NCI-H2196 treated with DMSO at 0.1 percent for 48 hours (cell line): Measurements from ENCODE around the gene VPS35.
"Not testable (repeated sequence)": the region's sequence is repeated elsewhere in the genome, so short reads cannot be mapped to it uniquely, and the experiment has no call there.

ENCODE experiments used
- DNase-seq: peaks from one replicate; lab custom pipeline; 2025; ENCODE audit not compliant: unreplicated experiment; lab: John Stamatoyannopoulos, UW

VPS35 gene

DNA sequence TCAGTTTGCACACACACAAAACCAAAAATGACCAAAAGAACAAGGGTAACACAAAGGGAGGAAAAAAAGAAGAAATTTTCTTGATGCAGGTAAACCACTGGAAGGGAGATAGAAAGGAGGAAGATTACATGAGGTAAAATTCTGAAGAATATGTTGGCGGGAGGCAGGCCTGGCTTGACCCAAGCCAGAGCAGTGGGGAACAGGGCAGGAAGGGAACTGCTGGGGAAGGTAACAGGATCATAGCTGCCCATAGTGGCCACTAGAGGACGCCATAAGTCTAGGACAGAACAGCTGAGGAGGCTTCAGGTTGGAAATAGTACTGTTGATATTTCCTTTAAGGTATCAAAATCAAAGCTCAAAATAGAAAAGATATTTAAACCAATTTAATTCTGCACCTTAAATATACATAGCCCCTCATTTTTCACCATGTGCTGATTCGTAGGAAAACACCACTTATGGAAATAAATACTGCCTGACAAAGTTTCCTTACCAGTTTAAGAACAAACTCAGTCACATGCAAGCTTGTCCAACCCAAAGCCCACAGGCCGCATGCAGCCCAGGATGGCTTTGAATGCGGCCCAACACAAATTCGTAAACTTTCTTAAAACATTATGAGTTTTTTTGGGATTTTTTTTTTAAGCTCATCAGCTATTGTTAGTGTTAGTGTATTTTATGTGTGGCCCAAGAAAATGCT is 15.5 kb downstream of the VPS35 start:
- peak; percentile 22 for DNase-seq

GRCh38 chr16:46662123-46662522 is 26.9 kb downstream of the VPS35 start:
- no peak for DNase-seq

DNA sequence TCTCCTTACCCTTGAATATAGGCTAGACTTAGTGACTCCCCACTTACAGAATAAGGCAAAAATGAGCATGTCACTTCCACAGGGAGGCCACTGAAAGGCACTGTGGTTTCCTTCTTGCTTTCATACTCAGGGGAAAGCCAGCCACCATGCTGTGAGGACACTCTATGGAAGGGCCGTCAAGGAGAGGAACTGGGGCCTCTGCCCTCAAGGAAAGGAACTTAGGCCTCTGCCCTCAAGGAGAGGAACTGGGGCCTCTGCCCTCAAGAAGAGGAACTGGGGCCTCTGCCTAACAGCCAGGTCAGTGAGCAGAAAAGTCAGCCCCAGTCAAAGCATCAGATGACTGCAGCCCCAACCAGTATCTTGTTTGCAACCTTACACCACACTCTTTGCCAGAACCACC is 30.1 kb downstream of the VPS35 start:
- DNase-seq = no peak

- DNase-seq = no peak
These were observed 37.7 kb downstream of the VPS35 start for GRCh38 chr16:46651305-46651704.

DNA sequence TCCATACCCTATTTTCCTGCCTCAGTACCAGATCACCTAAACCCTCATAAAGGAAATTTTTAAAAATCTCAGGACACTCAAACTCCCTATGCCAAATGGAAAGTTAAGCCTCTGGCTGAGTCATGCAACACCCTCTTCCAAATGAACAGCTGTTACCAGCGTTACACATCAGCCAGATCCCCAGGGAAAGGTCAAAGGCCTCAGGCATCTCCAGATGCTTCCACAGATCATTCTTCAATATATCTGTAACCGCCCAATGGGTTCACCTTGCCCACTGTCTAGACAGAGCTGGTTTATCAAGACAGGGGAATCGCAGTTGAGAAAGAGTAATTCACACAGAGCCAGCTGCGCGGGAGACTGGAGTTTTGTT is 38.7 kb downstream of the VPS35 start:
- DNase-seq = no peak

GRCh38 chr16:46649588-46650253 is 39.3 kb downstream of the VPS35 start:
- no peak for DNase-seq

DNA sequence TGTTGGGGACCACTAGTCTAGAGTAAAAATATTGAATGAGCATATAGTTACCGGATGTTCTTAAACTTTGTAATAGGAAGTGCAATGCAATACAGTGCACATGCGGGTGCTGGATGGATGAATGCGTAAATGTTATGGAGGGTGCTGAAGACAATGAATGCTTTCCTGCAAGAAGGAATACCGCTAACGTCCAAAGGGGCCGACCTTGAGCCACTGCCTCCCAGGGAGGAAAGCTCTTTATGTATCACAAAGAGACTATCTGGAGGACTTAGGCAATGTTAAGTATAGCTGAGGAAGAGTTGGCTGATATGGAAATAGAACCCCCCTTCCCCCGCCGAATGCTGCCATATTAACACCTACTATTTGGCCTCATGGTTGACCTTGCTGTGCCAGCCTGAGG is 40.3 kb downstream of the VPS35 start:
- DNase-seq = no peak

- DNase-seq = no peak
These were observed 49.7 kb downstream of the VPS35 start for GRCh38 chr16:46638947-46639925.

DNA sequence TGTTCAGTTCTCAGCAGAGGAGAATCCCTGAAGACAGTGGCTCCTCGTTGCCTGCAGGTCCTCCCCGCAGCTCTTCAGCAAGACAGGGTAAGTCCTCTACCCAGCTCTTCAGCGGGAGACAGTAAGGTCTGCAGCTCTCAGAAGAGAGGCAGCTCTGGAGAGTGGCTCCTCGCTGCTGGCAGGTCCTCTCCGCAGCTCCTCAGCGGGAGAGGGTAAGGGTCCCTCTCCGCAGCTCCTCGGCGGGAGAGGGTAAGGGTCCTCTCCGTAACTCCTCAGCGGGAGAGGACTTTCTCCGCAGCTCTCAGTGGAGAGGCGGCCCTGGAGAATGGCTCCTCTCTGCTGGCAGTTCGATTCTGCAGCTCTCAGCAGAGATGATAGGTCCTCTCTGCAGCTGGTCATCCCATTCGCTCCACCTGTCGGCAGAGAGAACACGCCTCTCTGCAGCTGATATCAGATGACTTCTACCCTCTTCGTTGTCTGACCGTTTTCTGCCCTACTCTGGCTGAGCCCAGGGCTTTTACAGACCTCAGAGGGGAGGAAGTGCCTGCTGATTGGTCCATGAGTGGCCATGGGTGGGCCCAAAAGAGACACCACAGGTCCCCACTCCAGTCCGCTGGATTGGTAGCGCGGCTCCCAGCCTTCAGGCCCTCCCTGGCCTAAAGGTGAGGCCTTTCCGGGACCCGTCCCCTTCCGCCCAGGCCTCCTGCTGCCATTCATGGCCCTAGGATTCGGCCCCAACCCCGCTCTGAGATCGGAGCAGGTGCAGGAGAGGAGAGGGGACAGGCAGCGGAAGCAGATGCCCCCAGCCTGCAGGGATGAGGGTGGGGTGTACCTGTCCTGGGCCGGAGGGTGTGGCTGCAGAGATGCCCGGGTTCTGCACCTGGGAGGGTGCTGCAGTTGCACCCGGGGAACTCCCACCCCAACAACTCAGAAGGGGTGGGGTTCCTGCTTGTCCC is 55.9 kb downstream of the VPS35 start:
- DNase-seq = no peak

- DNase-seq = no peak
These were observed 59.4 kb downstream of the VPS35 start for GRCh38 chr16:46629331-46630219.

DNA sequence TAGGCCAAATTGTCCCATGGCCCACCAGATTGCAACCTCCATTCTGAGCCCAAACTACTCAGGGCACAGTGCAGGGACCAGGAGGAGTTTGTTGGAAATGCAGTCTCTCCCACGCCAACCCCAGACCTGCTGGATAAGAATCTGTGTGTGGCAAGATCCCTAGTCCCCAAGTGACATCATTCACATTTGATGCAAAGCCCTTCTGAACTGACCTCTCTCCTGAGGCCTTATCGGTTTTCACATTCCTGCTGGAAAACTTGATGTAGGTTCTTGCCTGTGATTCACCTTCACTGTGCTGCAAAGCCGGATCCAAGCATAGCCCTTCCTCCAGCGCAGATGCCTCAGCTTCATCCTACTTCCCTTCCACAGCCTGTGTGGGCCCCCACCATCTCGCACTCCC is 61.2 kb downstream of the VPS35 start:
- no peak for DNase-seq

DNA sequence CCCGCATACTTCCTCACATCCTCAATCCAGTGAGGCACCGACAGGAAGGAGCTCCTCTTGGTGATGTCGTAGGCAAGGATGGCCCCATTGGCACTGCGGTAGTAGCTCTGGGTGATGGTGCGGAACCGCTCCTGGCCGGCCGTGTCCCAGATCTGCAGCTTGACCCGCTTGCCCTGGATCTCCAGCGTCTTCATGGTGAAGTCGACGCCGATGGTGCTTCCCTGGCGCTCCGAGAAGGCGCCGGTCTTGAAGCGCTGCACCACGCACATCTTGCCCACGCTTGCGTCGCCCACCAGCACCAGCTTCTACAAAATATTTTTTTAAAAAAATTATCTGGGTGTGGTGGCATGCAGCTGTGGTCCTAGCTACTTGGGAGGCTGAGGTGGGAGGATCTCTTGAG is 62.3 kb downstream of the VPS35 start:
- DNase-seq = not testable (repeated sequence)

GRCh38 chr16:46624862-46625261 is 64.1 kb downstream of the VPS35 start:
- not testable (repeated sequence) for DNase-seq

DNA sequence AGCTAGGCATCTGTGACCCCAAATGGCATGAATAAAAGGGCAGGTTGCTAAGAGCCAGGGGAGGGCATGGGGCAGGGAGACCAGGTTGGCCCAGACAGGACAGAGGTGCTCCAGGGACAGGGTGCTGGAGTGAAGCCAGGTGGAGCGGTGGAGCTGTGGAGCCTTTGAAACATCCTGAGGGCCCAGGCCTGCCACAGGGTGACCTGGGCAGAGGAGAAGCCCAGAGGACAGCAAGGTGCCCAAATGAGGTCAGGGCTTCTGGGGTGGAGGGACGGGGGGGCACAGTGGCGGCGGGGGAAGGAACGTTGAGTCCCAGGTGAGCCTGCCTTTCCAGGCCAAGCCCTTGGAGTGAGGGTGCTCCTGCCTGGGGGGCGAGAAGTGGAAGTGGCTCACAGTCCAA is 65.3 kb downstream of the VPS35 start:
- DNase-seq = not testable (repeated sequence)

DNA sequence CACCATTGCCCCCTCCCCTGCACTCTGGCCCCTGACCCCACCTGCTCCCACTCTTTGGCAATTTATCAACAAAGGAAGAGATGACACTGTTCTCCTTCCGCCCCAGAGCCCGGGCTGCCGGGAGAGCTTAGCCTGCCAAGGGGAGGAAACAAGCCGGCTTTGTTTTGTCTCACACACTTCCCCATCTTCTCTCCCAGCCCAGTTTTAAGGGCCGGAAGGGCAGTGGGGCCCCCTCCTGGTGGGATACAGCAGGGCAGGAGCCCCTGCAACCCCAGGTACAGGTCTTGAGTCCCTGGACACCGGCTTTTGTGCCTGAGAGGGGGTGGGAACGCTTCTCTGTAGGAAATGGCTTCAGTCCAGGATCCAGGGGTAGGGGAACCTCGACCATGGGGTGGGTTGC is 65.7 kb downstream of the VPS35 start:
- DNase-seq = not testable (repeated sequence)

- no peak for DNase-seq
These were observed 66.9 kb downstream of the VPS35 start for GRCh38 chr16:46621934-46622676.

GRCh38 chr16:46621006-46621933 is 67.7 kb downstream of the VPS35 start, which contains the start of gene SHCBP1:
TSS of gene SHCBP1 (minus strand) at chr16:46621379. CDS start at chr16:46621359, 20 bp downstream.
- DNase-seq = peak; percentile 53
